HEK293 (cell line): ENCODE results near the gene SPIB.

Experiments used
- CTCF ChIA-PET: fragments of 350-600 bp; formaldehyde crosslinking; extraction: SDS; loops from one replicate; lab custom pipeline; 2021; ENCODE audit warnings: antibody characterized with exemption; lab: Yijun Ruan, JAX
- POLR2A ChIA-PET: fragments of 300-600 bp; formaldehyde crosslinking; extraction: SDS; loops from one replicate; lab custom pipeline; 2020; ENCODE audit warnings: antibody characterized with exemption, inconsistent platforms; lab: Yijun Ruan, JAX
- H3K27ac ChIP-seq: fragments of 200-500 bp; sonication (Bioruptor generic); 2 replicates; pipeline ENCODE4 v1.5.1; 2014; ENCODE audit warnings: low read depth, low read length, control low read depth, inconsistent platforms; ENCODE audit errors: extremely low read depth
- H3K36me3 ChIP-seq, 2 experiments: fragments of 200-500 bp in 1 of 2; sonication (Bioruptor generic) in 1 of 2; 1 replicate in 1 of 2; 2 replicates in 1 of 2; pipeline ENCODE4 v1.5.1; 2014 to 2017; ENCODE audit warnings: inconsistent platforms in 2 of 2, low read length in 2 of 2; ENCODE audit not compliant: control insufficient read depth in 2 of 2, insufficient read depth in 1 of 2
- H3K4me1 ChIP-seq: fragments of 200-500 bp; sonication (Bioruptor generic); 2 replicates; pipeline ENCODE4 v1.5.1; 2014; ENCODE audit warnings: mild to moderate bottlenecking, low read length, inconsistent platforms; ENCODE audit not compliant: control insufficient read depth, insufficient read depth
- H3K4me3 ChIP-seq: 2 replicates; pipeline ENCODE4 v1.5.1; 2011; ENCODE audit warnings: low read depth, mild to moderate bottlenecking, control low read depth, low read length, moderate library complexity
- H3K9me3 ChIP-seq: fragments of 200-500 bp; sonication (Bioruptor generic); 2 replicates; pipeline ENCODE4 v1.5.1; 2014; ENCODE audit warnings: low read depth, low read length, inconsistent platforms; ENCODE audit not compliant: control insufficient read depth, insufficient read depth
- GFI1B ChIP-seq: fragments of 450-650 bp; formaldehyde crosslinking; IDR thresholded peaks from 2 replicates; pipeline ENCODE4 v1.5.1; 2016; ENCODE audit warnings: missing biosample characterization, missing genetic modification characterization
- HOXC10 ChIP-seq: sonication (generic); formaldehyde crosslinking; IDR thresholded peaks from 2 replicates; pipeline ENCODE4 v1.8.1; 2023; ENCODE audit warnings: mild to moderate bottlenecking, missing genetic modification reagents
- INSM2 ChIP-seq: fragments of 450-650 bp; formaldehyde crosslinking; IDR thresholded peaks from 2 replicates; pipeline ENCODE4 v1.5.1; 2016; ENCODE audit warnings: missing biosample characterization, missing genetic modification characterization
- KLF9 ChIP-seq: fragments of 450-650 bp; formaldehyde crosslinking; IDR thresholded peaks from 2 replicates; pipeline ENCODE4 v1.5.1; 2016; ENCODE audit warnings: missing biosample characterization, missing genetic modification characterization, low read depth
- OVOL3 ChIP-seq: fragments of 450-650 bp; formaldehyde crosslinking; IDR thresholded peaks from 2 replicates; pipeline ENCODE4 v1.5.1; 2016; ENCODE audit warnings: missing biosample characterization, missing genetic modification characterization
- SP7 ChIP-seq: fragments of 450-650 bp; formaldehyde crosslinking; IDR thresholded peaks from 2 replicates; pipeline ENCODE4 v1.5.1; 2016; ENCODE audit warnings: missing biosample characterization, missing genetic modification characterization
- TRIM28 ChIP-seq: IDR thresholded peaks from 2 replicates; pipeline ENCODE4 v1.6.1; 2011; ENCODE audit warnings: low read length, control low read depth, borderline replicate concordance
- TSHZ1 ChIP-seq: fragments of 450-650 bp; formaldehyde crosslinking; IDR thresholded peaks from 2 replicates; pipeline ENCODE4 v1.5.1; 2016; ENCODE audit warnings: missing biosample characterization, missing genetic modification characterization, borderline replicate concordance
- ZBTB11 ChIP-seq: fragments of 450-650 bp; formaldehyde crosslinking; conservative IDR thresholded peaks from 2 replicates; pipeline ENCODE4 v1.5.1; 2016; ENCODE audit warnings: low read depth, missing biosample characterization, missing genetic modification characterization
- ZBTB21 ChIP-seq: fragments of 450-650 bp; formaldehyde crosslinking; IDR thresholded peaks from 2 replicates; pipeline ENCODE4 v1.5.1; 2017; ENCODE audit warnings: missing biosample characterization, missing genetic modification characterization
- ZBTB8A ChIP-seq: fragments of 450-650 bp; formaldehyde crosslinking; IDR thresholded peaks from 2 replicates; pipeline ENCODE4 v1.5.1; 2016; ENCODE audit warnings: missing biosample characterization, missing genetic modification characterization
- ZFHX2 ChIP-seq: fragments of 450-650 bp; formaldehyde crosslinking; conservative IDR thresholded peaks from 2 replicates; pipeline ENCODE4 v1.5.1; 2016; ENCODE audit warnings: missing biosample characterization, missing genetic modification characterization
- ZFP3 ChIP-seq: fragments of 450-650 bp; formaldehyde crosslinking; IDR thresholded peaks from 2 replicates; pipeline ENCODE4 v1.5.1; 2016; ENCODE audit warnings: low read depth, missing biosample characterization, missing genetic modification characterization
- ZIC2 ChIP-seq: fragments of 450-650 bp; formaldehyde crosslinking; IDR thresholded peaks from 2 replicates; pipeline ENCODE4 v1.5.1; 2016; ENCODE audit warnings: missing biosample characterization, missing genetic modification characterization
- ZNF112 ChIP-seq: fragments of 450-650 bp; formaldehyde crosslinking; IDR thresholded peaks from 2 replicates; pipeline ENCODE4 v1.5.0; 2017; ENCODE audit warnings: missing biosample characterization, missing genetic modification characterization
- ZNF266 ChIP-seq: fragments of 450-650 bp; formaldehyde crosslinking; IDR thresholded peaks from 2 replicates; pipeline ENCODE4 v1.5.1; 2016; ENCODE audit warnings: missing biosample characterization, missing genetic modification characterization, low read depth
- ZNF274 ChIP-seq, 2 experiments: fragments of 200-500 bp in 1 of 2; fragments of 450-650 bp in 1 of 2; sonication (Bioruptor generic) in 1 of 2; formaldehyde crosslinking in 1 of 2; IDR thresholded peaks; 2 replicates each; pipeline versions ENCODE4 v1.5.1 to v1.6.1; 2014 to 2016; ENCODE audit warnings: borderline replicate concordance in 1 of 2, inconsistent platforms in 1 of 2, low read length in 1 of 2, missing biosample characterization in 1 of 2, missing genetic modification characterization in 1 of 2
- ZNF280C ChIP-seq: fragments of 450-650 bp; formaldehyde crosslinking; IDR thresholded peaks from 2 replicates; pipeline ENCODE4 v1.5.1; 2016; ENCODE audit warnings: missing biosample characterization, missing genetic modification characterization
- ZNF433 ChIP-seq: fragments of 450-650 bp; formaldehyde crosslinking; IDR thresholded peaks from 2 replicates; pipeline ENCODE4 v1.5.1; 2016; ENCODE audit warnings: missing biosample characterization, missing genetic modification characterization, low read depth
- ZNF501 ChIP-seq: fragments of 450-650 bp; formaldehyde crosslinking; IDR thresholded peaks from 2 replicates; pipeline ENCODE4 v1.5.1; 2016; ENCODE audit warnings: missing biosample characterization, missing genetic modification characterization
- ZNF514 ChIP-seq: fragments of 450-650 bp; formaldehyde crosslinking; IDR thresholded peaks from 2 replicates; pipeline ENCODE4 v1.5.1; 2016; ENCODE audit warnings: missing biosample characterization, missing genetic modification characterization
- ZNF560 ChIP-seq: fragments of 450-650 bp; formaldehyde crosslinking; IDR thresholded peaks from 2 replicates; pipeline ENCODE4 v1.5.1; 2017; ENCODE audit warnings: missing biosample characterization, missing genetic modification characterization, borderline replicate concordance
- ZNF561 ChIP-seq: fragments of 450-650 bp; IDR thresholded peaks from 2 replicates; pipeline ENCODE4 v1.5.1; 2018; ENCODE audit warnings: missing biosample characterization, missing genetic modification characterization, borderline replicate concordance
- ZNF571 ChIP-seq: fragments of 450-650 bp; formaldehyde crosslinking; IDR thresholded peaks from 2 replicates; pipeline ENCODE4 v1.5.0; 2017; ENCODE audit warnings: missing biosample characterization, missing genetic modification characterization
- ZNF600 ChIP-seq: fragments of 450-650 bp; formaldehyde crosslinking; IDR thresholded peaks from 2 replicates; pipeline ENCODE4 v1.5.1; 2016; ENCODE audit warnings: missing biosample characterization, missing genetic modification characterization
- ZNF623 ChIP-seq: fragments of 450-650 bp; formaldehyde crosslinking; IDR thresholded peaks from 2 replicates; pipeline ENCODE4 v1.5.1; 2016; ENCODE audit warnings: missing biosample characterization, missing genetic modification characterization
- ZNF639 ChIP-seq: fragments of 450-650 bp; formaldehyde crosslinking; IDR thresholded peaks from 2 replicates; pipeline ENCODE4 v1.5.1; 2016; ENCODE audit warnings: missing biosample characterization, missing genetic modification characterization
- ZNF76 ChIP-seq: fragments of 450-650 bp; formaldehyde crosslinking; IDR thresholded peaks from 2 replicates; pipeline ENCODE4; 2016; ENCODE audit warnings: low read depth, missing biosample characterization, missing genetic modification characterization, borderline replicate concordance

Gene SPIB

GRCh38 chr19:50434525-50434924, 15.8 kb downstream of the SPIB start:
- Histone ChIP-seq H3K4me3 (no peak overlapping the region), H3K4me1 (peaks cover 11% of the 10 kb centered on the region), H3K36me3 (no peaks in the 10 kb centered on the region), H3K9me3 (no peaks in the 10 kb centered on the region), H3K27ac (no peak overlapping the region)
- ChIA-PET CTCF (interaction anchor here (0.5 to 0.6 kb wide), 2 partner anchors 11 to 82 kb away, joined by 3 to 5 read pairs; no protein-coding TSS in a partner anchor), POLR2A (no interaction called here)
- TF ChIP-seq ZNF501 (tag by site-specific recombination): no peak
- TF ChIP-seq HOXC10: no peak
- TF ChIP-seq ZNF433 (tag by site-specific recombination): no peak
- no peak for TF ChIP-seq ZBTB21 (tag by site-specific recombination)
- no peak for TF ChIP-seq OVOL3
- TF ChIP-seq ZNF639 (tag by site-specific recombination): no peak
- no peak for TF ChIP-seq ZFHX2
- no peak for TF ChIP-seq ZNF274 (IDR thresholded peaks at IDR 0.05; ENCODE audit: low read length)
- no peak for TF ChIP-seq ZNF274 (tag by site-specific recombination; IDR thresholded peaks at IDR 0.05; ENCODE audit: borderline replicate concordance)
- no peak for TF ChIP-seq ZBTB11
- TF ChIP-seq TRIM28: no peak
- TF ChIP-seq ZNF266 (tag by site-specific recombination): no peak
- no peak for TF ChIP-seq KLF9 (tag by site-specific recombination)
- TF ChIP-seq TSHZ1: no peak
- no peak for TF ChIP-seq ZNF560 (tag by site-specific recombination)
- TF ChIP-seq ZNF514 (tag by site-specific recombination): no peak
- no peak for TF ChIP-seq ZNF561
- TF ChIP-seq GFI1B (tag by site-specific recombination): no peak
- no peak for TF ChIP-seq INSM2
- TF ChIP-seq SP7 (tag by site-specific recombination): peak; percentile 84
- no peak for TF ChIP-seq ZNF280C
- no peak for TF ChIP-seq ZNF600 (tag by site-specific recombination)
- peak; percentile 92 for TF ChIP-seq ZIC2 (tag by site-specific recombination)
- TF ChIP-seq ZFP3 (tag by site-specific recombination): no peak
- TF ChIP-seq ZNF112 (tag by site-specific recombination): no peak
- no peak for TF ChIP-seq ZBTB8A (tag by site-specific recombination)
- TF ChIP-seq ZNF76 (tag by site-specific recombination): no peak
- TF ChIP-seq ZNF571 (tag by site-specific recombination): no peak
- TF ChIP-seq ZNF623 (tag by site-specific recombination): no peak
